ENCODE results near the gene SNRPD3. TPM values are rescaled to one million over a fixed set of nuclear protein-coding genes. Genes with fewer than 3 reads are reported as not detected.

SNRPD3 gene
- total RNA-seq, 1 experiment from 2014 or later: 217 TPM

DNA sequence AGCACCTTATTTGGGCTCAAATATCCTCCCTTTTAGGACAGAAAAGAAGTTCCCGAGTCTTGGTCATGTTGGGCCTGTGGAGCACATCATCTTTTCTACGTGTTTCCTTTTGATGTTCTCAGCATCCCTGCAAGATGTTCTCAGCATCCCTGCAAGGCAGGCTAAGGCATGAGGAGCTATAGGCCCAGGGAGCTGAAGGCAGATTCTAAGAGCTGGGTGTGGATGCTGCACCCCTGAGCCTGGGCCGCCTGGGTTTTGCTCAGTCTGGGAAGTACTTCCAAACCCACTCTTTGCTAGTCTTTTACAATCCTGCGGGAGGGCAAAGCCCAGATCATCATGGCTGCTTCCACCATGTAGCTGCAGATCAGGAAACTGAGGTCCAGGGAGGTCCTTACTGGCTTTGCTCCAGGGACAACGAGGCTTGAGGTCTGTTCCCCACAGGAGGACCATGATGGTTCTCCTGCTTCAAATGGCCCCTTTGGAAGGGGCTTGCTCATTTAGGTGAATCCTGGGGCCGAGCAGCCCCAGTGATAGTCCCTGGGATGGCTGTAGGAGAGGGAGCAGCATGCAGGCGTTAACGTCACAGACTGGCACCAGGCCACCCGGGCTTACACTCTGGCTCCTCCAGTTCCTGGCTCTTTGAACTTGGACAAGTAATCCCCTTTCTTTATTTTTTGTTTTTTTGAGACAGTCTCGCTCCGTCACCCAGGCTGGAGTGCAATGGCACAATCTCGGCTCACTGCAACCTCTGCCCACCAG, 26.4 kb downstream of the SNRPD3 start:
- Histone ChIP-seq H3K9me2 (replicated peaks; ENCODE audit: insufficient read depth, low read length) (no peaks in the 10 kb centered on the region), H3K4me2 (ENCODE audit: low read depth, low read length, poor library complexity, severe bottlenecking) (no peak overlapping the region), H3K36me3 (ENCODE audit: insufficient read depth, low read length) (no peaks in the 10 kb centered on the region), H3K9ac (ENCODE audit: low read length) (no peak overlapping the region), H3K79me2 (ENCODE audit: low read length) (no peaks in the 10 kb centered on the region), H3K27me3 (ENCODE audit: low read length) (no peaks in the 10 kb centered on the region), H3K9me3 (ENCODE audit: low read length) (no peaks in the 10 kb centered on the region), H4K20me1 (ENCODE audit: insufficient read depth, low read depth, low read length) (no peaks in the 10 kb centered on the region), H2AFZ (ENCODE audit: low read length) (no peak overlapping the region), H3K27ac (ENCODE audit: low read length) (no peak overlapping the region), H3K4me1 (ENCODE audit: low read length) (no peaks in the 10 kb centered on the region), H3K4me3 (ENCODE audit: low read length) (no peak overlapping the region)
- no peak for DNase-seq

DNA sequence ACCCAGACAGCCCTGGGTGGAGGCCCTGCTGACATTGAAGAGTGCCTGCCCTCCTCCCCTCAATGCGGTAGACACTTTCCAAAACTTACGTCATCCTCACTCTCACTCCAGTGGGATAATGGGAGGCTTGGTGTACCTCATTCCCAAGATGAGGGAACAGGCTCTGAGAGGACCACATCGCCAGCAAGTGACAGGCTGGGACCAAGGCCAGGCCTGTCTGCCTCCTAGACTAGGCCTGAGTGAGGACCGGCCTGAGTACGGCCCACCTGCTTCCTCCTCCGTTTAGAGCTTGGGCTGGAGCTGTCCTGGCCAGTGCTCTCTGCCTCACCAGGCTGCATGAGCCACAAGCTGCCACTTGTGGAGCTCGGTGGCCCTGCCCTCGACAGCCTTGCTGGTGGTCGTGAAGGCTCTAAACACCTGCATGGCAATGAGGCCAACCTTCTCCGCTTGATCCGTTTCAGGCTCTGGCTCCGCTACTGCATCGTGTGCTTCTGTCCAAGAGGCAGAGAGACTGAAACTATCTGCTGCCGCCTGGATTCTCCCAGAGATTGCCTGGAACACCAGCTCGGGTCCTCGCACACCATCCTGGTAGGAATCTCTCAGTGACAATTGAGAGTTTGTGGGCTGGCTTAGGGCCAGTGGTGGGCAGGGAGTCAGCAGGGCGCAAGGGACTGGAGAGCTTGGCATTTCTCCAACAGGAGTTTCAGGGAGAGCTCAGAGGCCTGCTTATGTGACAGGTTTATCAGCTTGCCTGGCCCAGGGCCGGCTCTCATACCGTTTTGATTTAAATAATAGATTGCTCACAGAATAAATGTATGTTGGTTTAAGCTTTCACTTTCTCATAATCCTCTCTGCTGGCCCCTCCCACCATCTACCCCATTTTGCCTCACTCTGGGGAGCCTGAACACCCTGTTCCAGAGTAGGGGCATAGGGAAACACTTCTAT, 27.7 kb downstream of the SNRPD3 start:
- DNase-seq: no peak
- no peaks in the 10 kb centered on the region for H3K79me2 ChIP-seq (ENCODE audit: low read length)
- no peaks in the 10 kb centered on the region for H3K9me2 ChIP-seq (replicated peaks; ENCODE audit: insufficient read depth, low read length)
- H3K9ac ChIP-seq (ENCODE audit: low read length): no peak overlapping the region
- no peaks in the 10 kb centered on the region for H3K4me1 ChIP-seq (ENCODE audit: low read length)
- H3K27ac ChIP-seq (ENCODE audit: low read length): no peak overlapping the region
- H3K4me2 ChIP-seq (ENCODE audit: low read depth, low read length, poor library complexity, severe bottlenecking): no peak overlapping the region
- H2AFZ ChIP-seq (ENCODE audit: low read length): no peak overlapping the region
- no peaks in the 10 kb centered on the region for H3K27me3 ChIP-seq (ENCODE audit: low read length)
- no peaks in the 10 kb centered on the region for H3K9me3 ChIP-seq (ENCODE audit: low read length)
- no peaks in the 10 kb centered on the region for H4K20me1 ChIP-seq (ENCODE audit: insufficient read depth, low read depth, low read length)
- H3K36me3 ChIP-seq (ENCODE audit: insufficient read depth, low read length): no peaks in the 10 kb centered on the region
- no peak overlapping the region for H3K4me3 ChIP-seq (ENCODE audit: low read length)

DNA sequence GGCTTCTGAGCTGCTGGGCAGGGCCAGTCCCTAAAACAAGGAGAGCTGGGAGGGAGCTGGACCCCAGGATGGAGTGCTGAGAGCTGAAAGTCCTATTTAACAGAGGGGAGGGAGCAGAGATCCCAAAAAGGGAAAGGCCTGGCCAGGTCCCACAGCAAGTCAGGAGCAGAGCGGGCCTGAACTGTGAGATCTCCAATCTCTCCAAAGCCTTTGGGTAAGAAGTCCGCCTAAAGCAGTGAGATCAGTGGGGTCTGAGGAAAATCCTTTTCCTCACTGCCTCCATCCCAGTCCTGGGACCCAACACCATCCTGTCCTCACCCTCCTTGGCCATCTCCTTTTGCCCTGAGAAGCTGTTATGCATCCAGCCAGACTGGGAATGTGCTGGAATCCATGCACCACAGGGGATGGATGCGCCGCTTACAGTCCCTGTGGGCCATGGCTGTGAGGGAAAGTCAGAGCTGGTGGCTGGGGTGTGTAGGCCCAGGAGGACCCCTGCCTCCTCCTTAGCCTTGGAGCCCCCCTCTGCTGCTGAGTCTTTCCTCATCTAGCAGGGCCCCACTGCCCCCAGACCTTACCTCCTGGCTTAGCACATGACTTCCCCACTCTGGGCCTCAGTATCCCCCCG, 28.5 kb downstream of the SNRPD3 start:
- H3K36me3 ChIP-seq (ENCODE audit: insufficient read depth, low read length): no peaks in the 10 kb centered on the region
- no peak overlapping the region for H3K4me3 ChIP-seq (ENCODE audit: low read length)
- no peak overlapping the region for H3K9ac ChIP-seq (ENCODE audit: low read length)

DNA sequence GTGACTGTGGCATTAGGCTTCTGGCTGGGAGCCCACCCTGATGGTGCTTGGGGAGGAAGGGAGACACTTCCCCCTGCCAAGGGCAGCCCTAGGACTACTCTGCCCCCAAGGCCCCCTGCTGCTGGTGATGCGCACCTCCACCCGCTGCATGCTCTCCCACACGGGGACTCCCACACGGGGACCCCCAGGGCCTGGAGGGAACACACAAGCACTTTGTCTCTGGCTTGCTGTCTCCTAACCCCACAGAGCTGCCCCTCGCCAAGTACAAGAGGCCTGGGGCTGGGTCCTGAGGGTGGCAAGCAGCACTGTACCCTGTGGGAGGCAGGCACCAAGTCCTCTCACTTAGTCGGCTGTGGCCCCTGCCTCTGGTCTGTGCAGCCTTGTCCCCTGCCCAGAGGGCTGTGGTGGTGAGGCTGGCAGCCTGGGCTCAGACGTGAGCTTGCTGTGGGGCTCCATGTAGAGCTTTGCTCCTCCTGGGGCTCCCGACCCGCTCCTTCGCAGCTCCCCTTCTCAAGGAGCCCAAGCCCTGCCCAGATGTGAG, 29.1 kb downstream of the SNRPD3 start:
- Histone ChIP-seq H4K20me1 (ENCODE audit: insufficient read depth, low read depth, low read length) (no peaks in the 10 kb centered on the region), H3K9me2 (replicated peaks; ENCODE audit: insufficient read depth, low read length) (no peaks in the 10 kb centered on the region), H3K4me3 (ENCODE audit: low read length) (no peak overlapping the region), H3K9ac (ENCODE audit: low read length) (no peak overlapping the region), H3K27me3 (ENCODE audit: low read length) (no peaks in the 10 kb centered on the region), H3K9me3 (ENCODE audit: low read length) (no peaks in the 10 kb centered on the region), H3K27ac (ENCODE audit: low read length) (no peak overlapping the region), H3K4me1 (ENCODE audit: low read length) (no peaks in the 10 kb centered on the region), H2AFZ (ENCODE audit: low read length) (no peak overlapping the region), H3K36me3 (ENCODE audit: insufficient read depth, low read length) (no peaks in the 10 kb centered on the region), H3K79me2 (ENCODE audit: low read length) (no peaks in the 10 kb centered on the region), H3K4me2 (ENCODE audit: low read depth, low read length, poor library complexity, severe bottlenecking) (no peak overlapping the region)
- no peak for DNase-seq

More for the DNA sequence above, 28.5 kb downstream of the SNRPD3 start:
- H3K4me2 ChIP-seq (ENCODE audit: low read depth, low read length, poor library complexity, severe bottlenecking): no peak overlapping the region
- no peak overlapping the region for H2AFZ ChIP-seq (ENCODE audit: low read length)
- H3K27me3 ChIP-seq (ENCODE audit: low read length): no peaks in the 10 kb centered on the region
- DNase-seq: no peak
- no peaks in the 10 kb centered on the region for H3K9me3 ChIP-seq (ENCODE audit: low read length)
- H3K4me1 ChIP-seq (ENCODE audit: low read length): no peaks in the 10 kb centered on the region
- no peak overlapping the region for H3K27ac ChIP-seq (ENCODE audit: low read length)
- no peaks in the 10 kb centered on the region for H3K79me2 ChIP-seq (ENCODE audit: low read length)
- H3K9me2 ChIP-seq (replicated peaks; ENCODE audit: insufficient read depth, low read length): no peaks in the 10 kb centered on the region
- no peaks in the 10 kb centered on the region for H4K20me1 ChIP-seq (ENCODE audit: insufficient read depth, low read depth, low read length)

DNA sequence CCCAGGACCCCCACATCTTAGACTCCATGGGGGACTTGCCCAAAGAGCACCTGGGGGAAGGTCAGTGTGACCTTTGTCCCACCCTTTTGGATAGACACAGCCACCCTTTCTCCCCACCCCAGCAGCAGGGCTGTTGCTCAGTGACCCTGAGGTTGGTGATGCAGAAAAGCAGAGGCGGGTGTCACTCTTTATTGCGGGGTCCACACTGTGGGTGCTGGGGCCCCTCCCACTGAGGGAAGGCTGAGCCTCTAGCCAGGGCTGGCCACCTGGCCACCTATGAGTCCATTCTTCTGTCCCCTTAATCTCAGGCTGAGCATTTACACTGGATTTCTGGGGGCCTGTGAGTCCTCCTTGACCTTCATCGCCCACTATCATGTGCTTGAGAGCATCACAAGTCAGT, 29.7 kb downstream of the SNRPD3 start:
- no peak for DNase-seq
- no peak overlapping the region for H3K4me3 ChIP-seq (ENCODE audit: low read length)

DNA sequence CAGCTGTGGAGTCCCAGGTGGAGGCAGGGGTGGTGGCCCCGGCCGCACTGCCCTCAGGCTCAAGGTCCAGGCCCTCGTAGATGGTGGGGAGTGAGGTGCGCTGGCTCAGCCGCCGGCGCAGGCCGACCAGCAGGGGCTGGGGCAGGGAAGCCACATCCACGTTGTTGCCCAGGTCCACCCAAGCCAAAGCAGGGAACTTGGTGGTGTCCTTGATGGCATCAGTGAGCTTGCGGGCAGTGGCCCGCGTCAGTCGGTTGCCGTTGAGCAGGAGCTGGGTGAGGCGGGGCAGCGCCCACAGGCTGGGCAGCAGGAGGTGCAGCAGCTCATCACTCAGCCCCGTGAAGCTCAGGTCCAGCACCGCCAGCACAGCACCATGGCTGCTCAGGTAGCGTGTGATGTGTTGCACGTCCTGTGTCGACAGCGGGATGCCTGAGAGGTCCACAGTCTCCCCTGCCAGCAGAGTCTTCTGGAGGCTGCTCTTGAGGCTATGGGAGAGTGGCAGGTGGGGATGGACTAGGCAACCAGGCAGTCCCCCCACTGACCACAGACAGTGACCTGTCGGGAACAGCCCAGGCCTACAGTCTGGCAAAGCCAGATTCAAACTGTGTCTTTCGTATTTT, 30.2 kb downstream of the SNRPD3 start:
- Histone ChIP-seq H3K27me3 (ENCODE audit: low read length) (no peaks in the 10 kb centered on the region), H3K9me3 (ENCODE audit: low read length) (no peaks in the 10 kb centered on the region)

More for the DNA sequence above, 29.7 kb downstream of the SNRPD3 start:
- Histone ChIP-seq H2AFZ (ENCODE audit: low read length) (no peak overlapping the region), H3K9ac (ENCODE audit: low read length) (no peak overlapping the region), H3K4me2 (ENCODE audit: low read depth, low read length, poor library complexity, severe bottlenecking) (no peak overlapping the region), H3K27ac (ENCODE audit: low read length) (no peak overlapping the region), H3K4me1 (ENCODE audit: low read length) (no peaks in the 10 kb centered on the region), H3K79me2 (ENCODE audit: low read length) (no peaks in the 10 kb centered on the region), H3K9me3 (ENCODE audit: low read length) (no peaks in the 10 kb centered on the region), H4K20me1 (ENCODE audit: insufficient read depth, low read depth, low read length) (no peaks in the 10 kb centered on the region), H3K27me3 (ENCODE audit: low read length) (no peaks in the 10 kb centered on the region), H3K9me2 (replicated peaks; ENCODE audit: insufficient read depth, low read length) (no peaks in the 10 kb centered on the region), H3K36me3 (ENCODE audit: insufficient read depth, low read length) (no peaks in the 10 kb centered on the region)

DNA sequence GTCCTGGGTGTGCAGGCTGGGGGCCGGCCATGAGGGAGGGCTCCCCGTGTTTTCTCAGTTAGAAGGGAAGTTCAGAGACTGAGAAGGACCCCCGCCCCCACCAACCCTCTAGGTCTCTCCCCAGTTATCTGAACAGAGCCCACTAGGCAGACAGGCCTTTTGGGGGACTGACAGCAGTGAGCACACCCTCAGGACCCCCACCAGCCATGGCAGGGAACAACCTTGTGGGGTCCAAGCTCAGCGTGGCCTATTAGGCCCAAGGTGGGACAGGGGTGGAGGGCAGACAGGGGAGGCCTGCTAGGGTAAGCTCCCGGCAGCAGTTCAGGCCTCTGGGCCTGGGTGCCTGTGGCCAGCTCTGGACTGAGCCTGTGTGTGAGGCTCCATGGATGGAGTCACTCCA, 31.5 kb downstream of the SNRPD3 start:
- H3K27me3 ChIP-seq (ENCODE audit: low read length): no peaks in the 10 kb centered on the region
- no peaks in the 10 kb centered on the region for H3K36me3 ChIP-seq (ENCODE audit: insufficient read depth, low read length)
- no peaks in the 10 kb centered on the region for H3K9me3 ChIP-seq (ENCODE audit: low read length)
- H3K79me2 ChIP-seq (ENCODE audit: low read length): no peaks in the 10 kb centered on the region
- no peak overlapping the region for H3K27ac ChIP-seq (ENCODE audit: low read length)
- no peak overlapping the region for H3K4me3 ChIP-seq (ENCODE audit: low read length)
- H3K9me2 ChIP-seq (replicated peaks; ENCODE audit: insufficient read depth, low read length): no peaks in the 10 kb centered on the region
- no peaks in the 10 kb centered on the region; the same call in 1 of the 2 replicates for H4K20me1 ChIP-seq (ENCODE audit: insufficient read depth, low read depth, low read length)
- no peak overlapping the region for H2AFZ ChIP-seq (ENCODE audit: low read length)
- H3K4me1 ChIP-seq (ENCODE audit: low read length): peaks cover 6% of the 10 kb centered on the region
- H3K9ac ChIP-seq (ENCODE audit: low read length): no peak overlapping the region
- no peak overlapping the region for H3K4me2 ChIP-seq (ENCODE audit: low read depth, low read length, poor library complexity, severe bottlenecking)
- no peak for DNase-seq

More for the DNA sequence above, 30.2 kb downstream of the SNRPD3 start:
- no peak for DNase-seq
- no peak overlapping the region for H3K4me2 ChIP-seq (ENCODE audit: low read depth, low read length, poor library complexity, severe bottlenecking)
- H3K27ac ChIP-seq (ENCODE audit: low read length): no peak overlapping the region
- no peaks in the 10 kb centered on the region for H3K79me2 ChIP-seq (ENCODE audit: low read length)
- no peaks in the 10 kb centered on the region for H4K20me1 ChIP-seq (ENCODE audit: insufficient read depth, low read depth, low read length)
- no peaks in the 10 kb centered on the region for H3K9me2 ChIP-seq (replicated peaks; ENCODE audit: insufficient read depth, low read length)
- no peak overlapping the region for H3K4me3 ChIP-seq (ENCODE audit: low read length)
- no peak overlapping the region for H3K9ac ChIP-seq (ENCODE audit: low read length)
- H3K4me1 ChIP-seq (ENCODE audit: low read length): no peaks in the 10 kb centered on the region
- no peak overlapping the region for H2AFZ ChIP-seq (ENCODE audit: low read length)
- no peaks in the 10 kb centered on the region for H3K36me3 ChIP-seq (ENCODE audit: insufficient read depth, low read length)
